ENCODE data around the gene RRAS.
A peak's percentile ranks its signal among the peaks of the same experiment; 100 is the strongest.
"Not testable (repeated sequence)": the region's sequence is repeated elsewhere in the genome, so short reads cannot be mapped to it uniquely, and the experiment has no call there.

The RRAS gene

DNA sequence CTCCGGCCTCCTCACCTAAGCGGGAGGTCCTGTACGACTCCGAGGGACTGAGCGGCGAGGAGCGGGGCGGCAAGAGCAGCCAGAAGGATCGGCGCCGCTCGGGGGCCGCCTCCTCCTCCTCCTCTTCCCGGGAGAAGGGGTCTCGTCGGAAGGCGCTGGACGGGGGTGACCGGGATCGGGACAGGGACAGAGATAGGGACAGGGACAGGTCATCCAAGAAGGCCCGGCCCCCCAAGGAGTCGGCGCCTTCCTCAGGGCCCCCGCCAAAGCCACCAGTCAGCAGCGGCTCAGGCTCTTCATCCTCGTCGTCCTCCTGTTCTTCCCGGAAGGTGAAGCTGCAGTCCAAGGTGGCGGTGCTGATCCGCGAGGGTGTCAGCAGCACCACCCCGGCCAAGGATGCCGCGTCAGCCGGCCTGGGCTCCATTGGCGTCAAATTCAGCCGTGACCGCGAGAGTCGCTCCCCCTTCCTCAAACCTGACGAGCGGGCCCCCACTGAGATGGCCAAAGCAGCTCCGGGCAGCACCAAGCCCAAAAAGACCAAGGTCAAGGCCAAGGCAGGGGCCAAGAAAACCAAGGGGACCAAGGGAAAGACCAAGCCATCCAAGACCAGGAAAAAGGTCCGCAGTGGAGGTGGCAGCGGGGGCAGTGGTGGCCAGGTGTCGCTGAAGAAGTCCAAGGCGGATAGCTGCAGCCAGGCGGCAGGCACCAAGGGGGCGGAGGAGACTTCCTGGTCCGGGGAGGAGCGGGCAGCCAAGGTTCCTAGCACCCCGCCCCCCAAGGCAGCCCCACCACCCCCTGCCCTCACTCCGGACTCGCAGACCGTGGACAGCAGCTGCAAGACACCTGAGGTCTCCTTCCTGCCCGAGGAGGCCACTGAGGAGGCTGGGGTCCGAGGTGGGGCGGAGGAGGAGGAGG lies 12.9 kb upstream of the RRAS start:
- no peak for DNase-seq

DNA sequence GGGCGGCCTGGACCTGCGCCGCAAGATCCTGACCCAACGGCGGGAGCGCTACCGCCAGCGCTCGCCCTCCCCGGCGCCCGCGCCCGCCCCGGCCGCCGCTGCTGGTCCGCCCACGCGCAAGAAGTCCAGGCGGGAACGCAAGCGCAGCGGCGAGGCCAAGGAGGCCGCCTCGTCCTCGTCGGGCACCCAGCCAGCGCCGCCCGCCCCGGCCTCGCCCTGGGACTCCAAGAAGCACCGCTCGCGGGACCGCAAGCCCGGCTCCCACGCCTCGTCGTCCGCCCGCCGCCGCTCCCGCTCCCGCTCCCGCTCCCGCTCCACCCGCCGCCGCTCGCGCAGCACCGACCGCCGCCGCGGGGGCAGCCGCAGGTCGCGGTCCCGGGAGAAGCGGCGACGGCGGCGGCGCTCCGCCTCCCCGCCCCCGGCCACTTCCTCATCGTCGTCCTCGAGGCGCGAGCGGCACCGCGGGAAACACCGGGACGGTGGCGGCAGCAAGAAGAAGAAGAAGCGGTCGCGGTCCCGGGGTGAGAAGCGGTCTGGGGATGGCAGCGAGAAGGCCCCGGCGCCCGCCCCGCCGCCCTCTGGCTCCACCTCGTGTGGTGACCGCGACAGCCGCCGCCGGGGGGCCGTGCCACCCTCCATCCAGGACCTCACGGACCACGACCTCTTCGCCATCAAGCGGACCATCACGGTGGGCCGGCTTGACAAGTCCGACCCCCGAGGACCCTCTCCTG lies 12.0 kb upstream of the RRAS start:
- DNase-seq, result no peak

- no peak for DNase-seq
Observed at GRCh38 chr19:49651029-49651819, 11.3 kb upstream of the RRAS start.

- DNase-seq, result no peak
Observed at GRCh38 chr19:49646586-49646985, 6.6 kb upstream of the RRAS start.

DNA sequence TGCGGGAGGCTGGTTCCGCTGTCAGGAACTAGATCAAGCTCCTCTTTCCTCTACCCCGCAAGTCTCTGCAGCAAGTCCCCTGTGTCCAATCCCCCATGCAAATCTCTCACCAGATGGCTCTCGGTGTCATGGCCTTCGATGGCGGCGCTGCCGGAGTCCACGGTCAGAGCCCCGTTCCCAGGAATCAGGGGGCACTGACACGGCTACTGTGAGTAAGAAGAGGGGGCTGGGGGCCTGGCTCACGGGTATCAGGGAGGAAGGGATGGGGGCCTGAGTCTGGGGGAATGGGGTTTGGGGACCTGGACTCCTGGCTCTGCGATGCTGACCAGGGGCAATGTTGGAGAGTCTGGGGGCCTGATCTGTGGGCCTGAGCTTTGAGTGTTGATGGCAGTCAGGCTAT lies 6.1 kb upstream of the RRAS start:
- no peak for DNase-seq

DNA sequence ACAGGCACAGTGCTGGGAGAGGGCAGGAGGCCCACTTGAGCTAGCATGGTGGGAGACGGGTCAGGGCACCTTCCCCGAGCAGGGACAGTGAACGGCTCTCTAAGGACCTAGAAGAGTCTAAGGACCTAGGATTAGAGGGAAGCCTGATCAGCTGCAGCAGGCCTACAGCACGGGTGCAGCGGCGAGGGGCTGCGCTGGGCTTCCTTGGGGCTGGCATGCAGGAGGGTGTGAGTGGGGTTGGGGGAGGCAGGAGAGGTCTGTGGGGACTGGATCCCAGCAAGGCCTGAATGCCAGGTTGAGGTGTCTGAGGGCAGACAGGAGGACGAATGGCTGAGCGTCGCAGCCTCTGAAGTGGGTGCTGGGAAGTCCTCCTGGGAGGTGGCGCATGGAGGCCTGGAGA lies 5.6 kb upstream of the RRAS start:
- DNase-seq, result no peak

DNA sequence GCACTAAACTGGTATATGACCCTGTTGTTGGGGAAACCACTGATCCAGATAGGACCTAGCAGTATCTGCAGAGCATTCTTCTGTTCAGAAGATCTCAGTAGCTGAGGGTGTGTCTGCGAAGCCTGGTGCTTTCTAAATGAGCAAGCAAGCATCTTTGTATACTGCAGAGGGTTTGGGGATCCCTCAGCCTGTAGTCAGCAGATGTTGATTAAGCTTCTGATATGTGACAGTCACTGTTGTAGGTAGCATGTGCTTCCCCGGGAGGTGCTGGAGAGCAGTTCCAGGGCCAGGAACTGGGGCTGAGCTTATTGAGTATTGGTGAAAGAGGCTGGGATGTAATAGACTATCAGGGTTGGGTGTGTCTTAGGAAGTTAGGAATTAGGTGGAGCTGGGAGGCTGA lies 3.5 kb upstream of the RRAS start:
- DNase-seq, result no peak

DNA sequence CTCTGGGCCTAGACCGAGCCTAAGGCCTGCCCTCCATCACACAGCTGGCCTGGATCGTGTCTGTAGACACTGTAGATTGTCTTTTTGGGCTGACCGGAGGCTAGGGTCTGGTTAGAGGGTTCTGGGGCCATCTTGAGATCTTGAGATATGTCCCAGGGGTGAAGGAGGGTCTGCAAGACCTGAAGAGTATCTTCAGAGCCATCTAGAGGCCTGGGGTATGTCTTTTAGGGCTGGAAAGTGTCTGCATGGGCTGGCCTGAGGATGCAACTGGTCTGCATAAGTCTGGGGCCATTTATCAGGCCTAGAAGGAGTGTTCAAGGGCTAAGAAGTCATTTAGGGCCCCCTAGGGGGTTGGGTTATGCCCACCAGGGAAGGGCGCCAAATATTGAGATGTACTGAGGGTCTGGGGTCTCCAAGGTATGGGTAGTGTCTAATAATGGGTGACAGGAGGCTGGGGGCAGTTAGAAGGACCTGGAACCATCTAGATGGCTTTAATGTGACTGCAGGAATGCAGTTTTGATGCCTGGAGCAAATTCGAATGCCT lies 2.6 kb upstream of the RRAS start:
- no peak for DNase-seq

GRCh38 chr19:49641688-49642491 lies 1.9 kb upstream of the RRAS start, which contains the start of gene SCAF1:
Gene SCAF1 (plus strand): TSS chr19:49642209. CDS start chr19:49645027, 2,818 bp downstream.
- DNase-seq, result peak; percentile 100

- no peak for DNase-seq
Observed at GRCh38 chr19:49639401-49640112, 386 bp downstream of the RRAS start.

GRCh38 chr19:49637821-49638738 lies 1.9 kb downstream of the RRAS start:
- peak; percentile 54 for DNase-seq

DNA sequence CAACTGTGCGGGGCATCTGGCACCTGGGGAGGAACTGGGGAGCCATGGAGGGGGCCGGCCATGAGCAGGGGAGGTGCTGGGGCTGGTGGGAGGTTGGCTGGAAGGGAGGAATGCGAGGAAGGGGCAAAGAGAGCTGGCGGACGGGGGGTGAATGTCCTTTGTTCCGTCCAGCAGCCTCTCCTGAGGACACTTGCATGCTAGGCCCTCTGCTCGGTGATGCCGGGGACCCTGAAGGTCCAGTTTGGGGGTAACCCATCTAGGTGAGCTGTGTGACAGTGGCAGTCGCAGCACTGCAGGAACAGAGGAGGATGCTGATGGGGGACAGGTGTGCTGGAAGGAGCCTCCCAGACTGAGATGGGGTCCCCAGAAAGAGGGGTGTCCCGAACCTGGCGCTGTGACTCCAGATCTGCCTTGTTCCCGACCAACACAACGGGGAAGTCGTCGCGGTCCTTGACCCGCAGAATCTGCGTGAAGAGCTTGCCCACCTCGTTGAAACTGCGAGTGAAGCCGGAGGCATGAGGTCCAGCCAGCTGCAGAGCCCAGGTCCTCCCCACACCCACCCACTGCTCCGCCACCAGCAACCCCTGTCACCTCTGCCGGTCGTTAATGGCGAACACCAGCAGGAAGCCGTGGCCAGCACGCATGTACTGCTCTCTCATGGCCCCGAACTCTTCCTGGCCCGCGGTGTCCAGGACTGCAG lies 3.6 kb downstream of the RRAS start:
- DNase-seq, result no peak

DNA sequence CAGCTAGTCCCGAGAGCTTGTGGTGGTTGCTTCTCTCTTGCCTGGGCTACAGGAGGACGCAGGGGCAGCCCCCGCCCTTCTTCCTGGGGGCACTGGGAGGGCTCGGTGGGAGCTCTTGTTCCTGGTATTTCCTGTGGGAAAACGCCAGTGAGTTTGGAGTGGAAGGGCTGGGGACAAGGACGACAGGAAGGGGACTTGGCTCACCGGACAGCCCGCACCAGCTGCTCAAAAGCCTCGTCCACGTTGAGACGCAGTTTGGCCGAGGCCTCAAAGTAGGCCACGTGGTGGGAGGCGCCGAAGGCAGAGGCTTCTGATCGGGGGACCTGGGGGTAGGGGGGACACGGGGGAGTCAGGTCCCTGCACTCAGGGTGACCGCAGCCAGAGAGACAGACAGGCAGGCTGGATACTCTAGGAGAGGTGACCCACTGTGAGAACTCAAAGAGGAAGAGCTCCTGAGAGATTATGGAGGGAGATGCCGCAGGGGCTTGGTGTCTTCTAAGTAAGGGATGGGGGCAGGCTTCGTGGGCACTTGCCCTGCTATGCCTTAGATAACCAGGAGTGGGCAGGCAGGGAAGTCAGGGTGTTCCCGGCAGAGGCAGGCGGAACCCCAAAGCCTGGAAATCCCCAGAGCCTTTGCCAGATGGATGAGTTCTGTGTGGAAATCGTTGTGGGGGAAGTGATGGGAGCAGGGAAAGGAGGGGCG lies 4.3 kb downstream of the RRAS start:
- no peak for DNase-seq

DNA sequence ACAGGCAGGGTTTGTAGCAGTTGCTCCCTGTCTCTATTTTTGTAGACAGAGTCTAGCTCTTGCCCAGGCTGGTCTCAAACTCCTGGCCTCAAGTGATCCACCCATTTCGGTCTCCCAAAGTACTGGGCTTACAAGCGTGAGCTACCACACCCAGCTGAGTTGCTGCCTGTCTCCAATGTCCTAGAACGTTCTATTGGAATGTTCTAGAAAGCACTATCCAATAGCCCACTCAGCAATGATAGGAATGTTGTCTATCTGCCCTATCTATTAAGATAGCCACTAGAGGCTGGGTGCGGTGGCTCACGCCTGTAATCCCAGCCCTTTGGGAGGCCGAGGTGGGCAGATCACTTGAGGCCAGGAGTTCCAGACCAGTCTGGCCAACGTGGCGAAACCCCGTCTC lies 6.7 kb downstream of the RRAS start:
- not testable (repeated sequence) for DNase-seq

GRCh38 chr19:49632576-49632975 lies 7.4 kb downstream of the RRAS start:
- DNase-seq, result no peak

DNA sequence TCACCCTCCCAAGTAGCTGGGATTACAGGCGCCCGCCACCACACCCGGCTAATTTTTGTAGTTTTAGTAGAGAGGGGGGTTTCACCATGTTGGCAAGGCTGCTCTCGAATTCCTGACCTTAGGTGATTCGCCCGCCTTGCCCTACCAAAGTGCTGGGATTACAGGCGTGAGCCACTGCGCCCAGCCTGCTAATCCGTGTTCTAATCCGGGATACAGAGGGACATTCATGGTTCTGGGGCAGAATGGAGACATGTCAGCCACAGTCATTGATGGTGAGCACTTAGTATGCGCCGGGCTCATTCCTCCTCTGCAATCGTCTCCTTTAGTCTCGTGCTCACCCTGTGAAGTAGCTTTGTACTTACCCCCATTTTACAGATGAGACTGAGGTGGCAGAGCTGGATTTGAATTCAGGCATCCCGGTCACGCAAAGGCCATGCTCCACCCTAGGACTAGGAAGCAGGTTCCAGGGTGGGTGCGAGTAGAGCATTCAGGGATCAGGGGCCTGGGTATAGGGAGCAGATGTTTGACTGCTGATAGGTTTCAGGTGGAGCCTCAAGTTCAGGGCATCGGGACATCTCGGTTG lies 8.2 kb downstream of the RRAS start:
- DNase-seq, result no peak

DNA sequence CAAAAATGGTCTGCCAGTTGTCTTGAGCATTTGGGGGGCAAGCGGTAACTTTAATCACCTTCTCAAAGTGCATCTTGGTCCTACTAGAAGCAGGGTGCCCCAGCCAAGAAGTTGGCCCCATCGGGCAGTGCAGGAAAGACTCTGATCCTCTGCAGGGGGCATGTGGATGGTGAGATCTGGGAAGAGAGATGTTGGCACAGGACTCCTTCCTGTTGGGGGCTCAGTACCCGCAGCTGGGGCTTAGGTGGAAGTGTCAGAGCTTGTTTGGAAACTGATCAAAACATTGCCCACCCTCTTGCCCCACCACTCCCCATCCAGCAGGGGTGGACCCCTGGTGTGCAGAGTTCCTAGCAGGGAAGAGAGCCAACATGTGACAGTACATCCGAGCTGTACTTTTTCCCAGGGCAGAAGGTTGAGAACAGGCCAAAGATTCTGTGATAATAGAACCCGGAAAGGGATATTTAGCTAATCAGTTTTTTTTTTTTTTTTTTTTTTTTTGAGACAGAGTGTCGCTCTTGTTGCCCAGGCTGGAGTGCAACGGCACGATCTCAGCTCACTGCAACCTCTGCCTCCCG lies 8.8 kb downstream of the RRAS start:
- DNase-seq, result no peak

DNA sequence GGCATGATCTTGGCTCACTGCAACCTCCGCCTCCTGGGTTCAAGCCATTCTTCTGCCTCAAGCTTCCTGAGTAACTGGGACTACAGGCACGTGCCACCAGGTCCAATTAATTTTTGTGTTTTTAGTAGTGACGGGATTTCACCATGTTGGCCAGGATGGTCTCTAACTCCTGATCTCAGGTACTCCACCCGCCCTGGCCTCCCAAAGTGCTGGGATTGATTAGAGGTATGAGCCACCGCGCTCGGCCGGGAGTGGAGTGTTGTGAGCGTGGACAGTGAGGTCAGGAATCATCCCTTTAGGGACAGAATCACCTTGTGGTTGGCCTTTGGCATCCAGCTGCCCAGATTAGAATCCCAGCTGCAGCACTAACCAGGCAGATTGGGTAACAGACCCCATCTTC lies 10.3 kb downstream of the RRAS start:
- DNase-seq, result no peak

Measured in amniotic stem cell (primary cell).